ENCODE measurements around the gene MEX3D. TPM values are rescaled to one million over a fixed set of nuclear protein-coding genes. Genes with fewer than 3 reads are reported as not detected.
A peak's percentile ranks its signal among the peaks of the same experiment; 100 is the strongest.

Gene MEX3D
- total RNA-seq, 2 donors from 2014 or later: 2.7 to 3.3 TPM

GRCh38 chr19:1510807-1511206, 57.3 kb downstream of the MEX3D start:
- Mint-ChIP-seq H3K36me3 (ENCODE audit: low read depth) (peaks cover 4% of the 10 kb centered on the region), H3K27ac (no peak overlapping the region), H3K4me1 (peaks cover 8% of the 10 kb centered on the region), H3K4me3 (no peak overlapping the region), H3K27me3 (no peaks in the 10 kb centered on the region)
- DNase-seq: no peak
- no peak for ATAC-seq
- no peaks in the 10 kb centered on the region for H3K9me3 ChIP-seq (ENCODE audit: control insufficient read depth, low read length, poor library complexity, severe bottlenecking)

- no peaks in the 10 kb centered on the region for H3K9me3 ChIP-seq (ENCODE audit: control insufficient read depth, low read length, poor library complexity, severe bottlenecking)
- Mint-ChIP-seq H3K36me3 (ENCODE audit: low read depth) (peaks cover 4% of the 10 kb centered on the region), H3K4me3 (no peak overlapping the region), H3K27me3 (no peaks in the 10 kb centered on the region), H3K4me1 (peaks cover 8% of the 10 kb centered on the region), H3K27ac (peak overlapping the region; percentile 34)
- no peak for DNase-seq
- no peak for ATAC-seq
Measured at GRCh38 chr19:1510442-1510806, 57.7 kb downstream of the MEX3D start.

- no peaks in the 10 kb centered on the region for H3K9me3 ChIP-seq (ENCODE audit: control insufficient read depth, low read length, poor library complexity, severe bottlenecking)
- DNase-seq (no peak), ATAC-seq (no peak)
- peaks cover 4% of the 10 kb centered on the region for H3K36me3 Mint-ChIP-seq (ENCODE audit: low read depth)
- H3K4me1 Mint-ChIP-seq: peaks cover 8% of the 10 kb centered on the region
- H3K4me3 Mint-ChIP-seq: peak overlapping the region; percentile 36
- peak overlapping the region; percentile 34 for H3K27ac Mint-ChIP-seq
- H3K27me3 Mint-ChIP-seq: no peaks in the 10 kb centered on the region
Measured at GRCh38 chr19:1509602-1510441, 58.3 kb downstream of the MEX3D start.

GRCh38 chr19:1508507-1508856, 59.6 kb downstream of the MEX3D start:
- Mint-ChIP-seq H3K36me3 (ENCODE audit: low read depth) (peaks cover 4% of the 10 kb centered on the region), H3K4me3 (no peak overlapping the region), H3K27ac (no peak overlapping the region), H3K27me3 (no peaks in the 10 kb centered on the region), H3K4me1 (peaks cover 8% of the 10 kb centered on the region)
- ATAC-seq: no peak
- H3K9me3 ChIP-seq (ENCODE audit: control insufficient read depth, low read length, poor library complexity, severe bottlenecking): no peaks in the 10 kb centered on the region
- DNase-seq: no peak

GRCh38 chr19:1507763-1508506, 60.2 kb downstream of the MEX3D start:
- peaks cover 8% of the 10 kb centered on the region for H3K4me1 Mint-ChIP-seq
- peak overlapping the region; percentile 83 for H3K4me3 Mint-ChIP-seq
- ATAC-seq (peak; percentile 96), DNase-seq (peak; percentile 75 to 85 (median 85))
- no peaks in the 10 kb centered on the region for H3K27me3 Mint-ChIP-seq
- no peaks in the 10 kb centered on the region for H3K9me3 ChIP-seq (ENCODE audit: control insufficient read depth, low read length, poor library complexity, severe bottlenecking)
- peaks cover 4% of the 10 kb centered on the region for H3K36me3 Mint-ChIP-seq (ENCODE audit: low read depth)
- peak overlapping the region; percentile 35 for H3K27ac Mint-ChIP-seq

- Mint-ChIP-seq H3K27me3 (no peaks in the 10 kb centered on the region), H3K36me3 (ENCODE audit: low read depth) (peaks cover 4% of the 10 kb centered on the region), H3K4me1 (peaks cover 8% of the 10 kb centered on the region), H3K27ac (peak overlapping the region; percentile 35), H3K4me3 (no peak overlapping the region)
- no peaks in the 10 kb centered on the region for H3K9me3 ChIP-seq (ENCODE audit: control insufficient read depth, low read length, poor library complexity, severe bottlenecking)
- ATAC-seq (no peak), DNase-seq (no peak)
Measured at GRCh38 chr19:1507192-1507660, 60.9 kb downstream of the MEX3D start.

GRCh38 chr19:1505991-1506881, 61.9 kb downstream of the MEX3D start:
- Mint-ChIP-seq H3K4me1 (peaks cover 8% of the 10 kb centered on the region), H3K27me3 (no peaks in the 10 kb centered on the region), H3K27ac (no peak overlapping the region), H3K36me3 (ENCODE audit: low read depth) (peaks cover 4% of the 10 kb centered on the region), H3K4me3 (no peak overlapping the region)
- ATAC-seq (no peak), DNase-seq (no peak)
- H3K9me3 ChIP-seq (ENCODE audit: control insufficient read depth, low read length, poor library complexity, severe bottlenecking): no peaks in the 10 kb centered on the region

GRCh38 chr19:1505012-1505411, 63.1 kb downstream of the MEX3D start:
- H3K27ac Mint-ChIP-seq: no peak overlapping the region
- H3K4me1 Mint-ChIP-seq: peaks cover 8% of the 10 kb centered on the region
- H3K36me3 Mint-ChIP-seq (ENCODE audit: low read depth): peaks cover 3% of the 10 kb centered on the region
- H3K4me3 Mint-ChIP-seq: no peak overlapping the region
- no peaks in the 10 kb centered on the region for H3K27me3 Mint-ChIP-seq
- H3K9me3 ChIP-seq (ENCODE audit: control insufficient read depth, low read length, poor library complexity, severe bottlenecking): no peaks in the 10 kb centered on the region
- no peak for ATAC-seq
- no peak for DNase-seq

Other genes with a start within 250 kb of the MEX3D start
- gene NDUFS7, start 184.4 kb downstream of the MEX3D start, total RNA-seq: 10 to 100 TPM; 50.9 to 54.7 TPM
- 1 to 10 TPM; 9.0 to 9.9 TPM for gene GAMT, start 166.8 kb downstream of the MEX3D start, total RNA-seq
- gene DAZAP1, start 160.7 kb downstream of the MEX3D start, total RNA-seq: 100 to 1,000 TPM; 148 to 163 TPM
- gene RPS15, start 129.9 kb downstream of the MEX3D start, total RNA-seq: 1,000 to 10,000 TPM; 1,653 to 1,678 TPM
- gene APC2, start 118.2 kb downstream of the MEX3D start, total RNA-seq: under 1 TPM; 0.07 to 0.44 TPM
- 10 to 100 TPM; 24.3 to 29.0 TPM for gene C19orf25, start 89.1 kb downstream of the MEX3D start, total RNA-seq
- 1 to 10 TPM; 3.3 to 4.5 TPM for gene PCSK4, start 78.0 kb downstream of the MEX3D start, total RNA-seq
- gene REEP6, start 77.1 kb downstream of the MEX3D start, total RNA-seq: 1 to 10 TPM; 1.8 to 2.3 TPM
- gene ADAMTSL5, start 55.3 kb downstream of the MEX3D start, total RNA-seq: 1 to 10 TPM; 2.9 to 5.6 TPM
- not detected for gene PLK5, start 44.2 kb downstream of the MEX3D start, total RNA-seq
- 10 to 100 TPM; 37.9 to 40.6 TPM for gene MBD3, start 24.5 kb upstream of the MEX3D start, total RNA-seq
- 100 to 1,000 TPM; 125 to 128 TPM for gene UQCR11, start 37.1 kb upstream of the MEX3D start, total RNA-seq
- 10 to 100 TPM; 46.9 to 47.4 TPM for gene TCF3, start 84.3 kb upstream of the MEX3D start, total RNA-seq
- not detected for gene ONECUT3, start 185.2 kb upstream of the MEX3D start, total RNA-seq
- gene ATP8B3, start 244.0 kb upstream of the MEX3D start, total RNA-seq: 1 to 10 TPM; 4.6 to 6.0 TPM

All from T-helper 17 cell (primary cell).